ENCODE measurements around the gene RERE.

DNA sequence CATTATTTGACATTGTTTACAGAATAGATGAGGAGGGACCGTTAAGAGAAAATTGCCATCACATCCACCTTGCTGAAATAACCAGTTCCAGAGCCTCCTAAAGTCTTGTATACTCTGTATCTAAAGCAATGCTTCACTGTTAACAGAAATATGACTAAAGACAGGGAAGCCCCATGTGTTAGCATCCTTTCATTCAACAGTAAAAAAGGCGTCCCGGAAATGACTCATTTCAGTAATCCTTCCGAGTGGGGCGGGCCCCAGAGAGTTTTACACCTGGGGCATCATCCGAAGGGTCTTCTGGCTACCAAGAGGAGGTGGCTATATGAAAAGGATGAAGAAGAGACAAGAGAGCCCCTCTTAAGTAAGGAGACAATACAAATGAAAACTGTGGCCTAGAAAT lies 272.4 kb downstream of the RERE start:
- no peak for TF ChIP-seq EZH2 (IDR thresholded peaks at IDR 0.05; ENCODE audit: low read depth, unreplicated experiment)
- no peak for TF ChIP-seq CTCF (conservative IDR thresholded peaks at IDR 0.05; ENCODE audit: low read depth in 2 of 2)
- TF ChIP-seq JUNB (IDR thresholded peaks at IDR 0.05; ENCODE audit: unreplicated experiment), result no peak
- no peak for TF ChIP-seq REST (IDR thresholded peaks at IDR 0.05; ENCODE audit: unreplicated experiment)
- TF ChIP-seq POLR2AphosphoS5 (IDR thresholded peaks at IDR 0.05; ENCODE audit: low read depth), result no peak
- no peak for TF ChIP-seq CREB1 (CRISPR knock-in tag; IDR thresholded peaks at IDR 0.05; ENCODE audit: low read depth)
- TF ChIP-seq ZNF331 (CRISPR knock-in tag; IDR thresholded peaks at IDR 0.05; ENCODE audit: low read depth), result no peak
- TF ChIP-seq NANOG (IDR thresholded peaks at IDR 0.05; ENCODE audit: borderline replicate concordance), result no peak
- no peak for TF ChIP-seq EZH2phosphoT487 (IDR thresholded peaks at IDR 0.05; ENCODE audit: unreplicated experiment)
- no peak for TF ChIP-seq ETS1 (IDR thresholded peaks at IDR 0.05)
- TF ChIP-seq ZNF114 (CRISPR knock-in tag; IDR thresholded peaks at IDR 0.05), result no peak
- TF ChIP-seq STAT1 (IDR thresholded peaks at IDR 0.05; ENCODE audit: unreplicated experiment), result no peak
- TF ChIP-seq, protein P1, sequence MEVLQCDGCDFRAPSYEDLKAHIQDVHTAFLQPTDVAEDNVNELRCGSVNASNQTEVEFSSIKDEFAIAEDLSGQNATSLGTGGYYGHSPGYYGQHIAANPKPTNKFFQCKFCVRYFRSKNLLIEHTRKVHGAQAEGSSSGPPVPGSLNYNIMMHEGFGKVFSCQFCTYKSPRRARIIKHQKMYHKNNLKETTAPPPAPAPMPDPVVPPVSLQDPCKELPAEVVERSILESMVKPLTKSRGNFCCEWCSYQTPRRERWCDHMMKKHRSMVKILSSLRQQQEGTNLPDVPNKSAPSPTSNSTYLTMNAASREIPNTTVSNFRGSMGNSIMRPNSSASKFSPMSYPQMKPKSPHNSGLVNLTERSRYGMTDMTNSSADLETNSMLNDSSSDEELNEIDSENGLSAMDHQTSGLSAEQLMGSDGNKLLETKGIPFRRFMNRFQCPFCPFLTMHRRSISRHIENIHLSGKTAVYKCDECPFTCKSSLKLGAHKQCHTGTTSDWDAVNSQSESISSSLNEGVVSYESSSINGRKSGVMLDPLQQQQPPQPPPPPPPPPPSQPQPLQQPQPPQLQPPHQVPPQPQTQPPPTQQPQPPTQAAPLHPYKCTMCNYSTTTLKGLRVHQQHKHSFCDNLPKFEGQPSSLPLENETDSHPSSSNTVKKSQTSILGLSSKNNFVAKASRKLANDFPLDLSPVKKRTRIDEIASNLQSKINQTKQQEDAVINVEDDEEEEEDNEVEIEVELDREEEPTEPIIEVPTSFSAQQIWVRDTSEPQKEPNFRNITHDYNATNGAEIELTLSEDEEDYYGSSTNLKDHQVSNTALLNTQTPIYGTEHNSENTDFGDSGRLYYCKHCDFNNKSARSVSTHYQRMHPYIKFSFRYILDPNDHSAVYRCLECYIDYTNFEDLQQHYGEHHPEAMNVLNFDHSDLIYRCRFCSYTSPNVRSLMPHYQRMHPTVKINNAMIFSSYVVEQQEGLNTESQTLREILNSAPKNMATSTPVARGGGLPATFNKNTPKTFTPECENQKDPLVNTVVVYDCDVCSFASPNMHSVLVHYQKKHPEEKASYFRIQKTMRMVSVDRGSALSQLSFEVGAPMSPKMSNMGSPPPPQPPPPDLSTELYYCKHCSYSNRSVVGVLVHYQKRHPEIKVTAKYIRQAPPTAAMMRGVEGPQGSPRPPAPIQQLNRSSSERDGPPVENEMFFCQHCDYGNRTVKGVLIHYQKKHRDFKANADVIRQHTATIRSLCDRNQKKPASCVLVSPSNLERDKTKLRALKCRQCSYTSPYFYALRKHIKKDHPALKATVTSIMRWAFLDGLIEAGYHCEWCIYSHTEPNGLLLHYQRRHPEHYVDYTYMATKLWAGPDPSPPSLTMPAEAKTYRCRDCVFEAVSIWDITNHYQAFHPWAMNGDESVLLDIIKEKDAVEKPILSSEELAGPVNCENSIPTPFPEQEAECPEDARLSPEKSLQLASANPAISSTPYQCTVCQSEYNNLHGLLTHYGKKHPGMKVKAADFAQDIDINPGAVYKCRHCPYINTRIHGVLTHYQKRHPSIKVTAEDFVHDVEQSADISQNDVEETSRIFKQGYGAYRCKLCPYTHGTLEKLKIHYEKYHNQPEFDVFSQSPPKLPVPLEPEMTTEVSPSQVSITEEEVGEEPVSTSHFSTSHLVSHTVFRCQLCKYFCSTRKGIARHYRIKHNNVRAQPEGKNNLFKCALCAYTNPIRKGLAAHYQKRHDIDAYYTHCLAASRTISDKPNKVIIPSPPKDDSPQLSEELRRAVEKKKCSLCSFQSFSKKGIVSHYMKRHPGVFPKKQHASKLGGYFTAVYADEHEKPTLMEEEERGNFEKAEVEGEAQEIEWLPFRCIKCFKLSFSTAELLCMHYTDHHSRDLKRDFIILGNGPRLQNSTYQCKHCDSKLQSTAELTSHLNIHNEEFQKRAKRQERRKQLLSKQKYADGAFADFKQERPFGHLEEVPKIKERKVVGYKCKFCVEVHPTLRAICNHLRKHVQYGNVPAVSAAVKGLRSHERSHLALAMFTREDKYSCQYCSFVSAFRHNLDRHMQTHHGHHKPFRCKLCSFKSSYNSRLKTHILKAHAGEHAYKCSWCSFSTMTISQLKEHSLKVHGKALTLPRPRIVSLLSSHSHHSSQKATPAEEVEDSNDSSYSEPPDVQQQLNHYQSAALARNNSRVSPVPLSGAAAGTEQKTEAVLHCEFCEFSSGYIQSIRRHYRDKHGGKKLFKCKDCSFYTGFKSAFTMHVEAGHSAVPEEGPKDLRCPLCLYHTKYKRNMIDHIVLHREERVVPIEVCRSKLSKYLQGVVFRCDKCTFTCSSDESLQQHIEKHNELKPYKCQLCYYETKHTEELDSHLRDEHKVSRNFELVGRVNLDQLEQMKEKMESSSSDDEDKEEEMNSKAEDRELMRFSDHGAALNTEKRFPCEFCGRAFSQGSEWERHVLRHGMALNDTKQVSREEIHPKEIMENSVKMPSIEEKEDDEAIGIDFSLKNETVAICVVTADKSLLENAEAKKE (CRISPR knock-in tag; IDR thresholded peaks at IDR 0.05), result no peak
